Osteoblast (primary cell): ENCODE results near the gene ZNF165. TPM values are rescaled to one million over a fixed set of nuclear protein-coding genes. Genes with fewer than 3 reads are reported as not detected.
A peak's percentile ranks its signal among the peaks of the same experiment; 100 is the strongest.

Experiments used
- DNase-seq: peaks from one replicate; pipeline ENCODE4 v3.0.0; 2011; ENCODE audit warnings: low spot score, mixed read lengths; ENCODE audit not compliant: insufficient read length; ENCODE audit errors: missing footprints
- H2AFZ ChIP-seq: 2 replicates; pipeline ENCODE4 v1.6.0; 2011; ENCODE audit warnings: mild to moderate bottlenecking, low read length
- H3K27ac ChIP-seq: 2 replicates; pipeline ENCODE4 v1.5.1; 2011; ENCODE audit warnings: mild to moderate bottlenecking, low read depth, low read length, moderate library complexity
- H3K27me3 ChIP-seq: 2 replicates; pipeline ENCODE4 v1.6.0; 2012; ENCODE audit warnings: mild to moderate bottlenecking, control low read depth, inconsistent platforms, low read length, moderate library complexity; ENCODE audit not compliant: insufficient read depth
- H3K36me3 ChIP-seq: 2 replicates; pipeline ENCODE4 v1.5.1; 2011; ENCODE audit warnings: mild to moderate bottlenecking, low read length, control low read depth, moderate library complexity; ENCODE audit not compliant: insufficient read depth
- H3K4me1 ChIP-seq: 2 replicates; pipeline ENCODE4 v1.5.1; 2011; ENCODE audit warnings: mild to moderate bottlenecking, low read length, control low read depth, moderate library complexity; ENCODE audit not compliant: insufficient read depth
- H3K4me2 ChIP-seq: 2 replicates; pipeline ENCODE4 v1.6.0; 2011; ENCODE audit warnings: mild to moderate bottlenecking, low read length; ENCODE audit not compliant: insufficient read depth
- H3K4me3 ChIP-seq: fragments of 200-600 bp; sonication (generic); 3 replicates; pipeline ENCODE4 v1.5.1; 2012; ENCODE audit warnings: mild to moderate bottlenecking, low read length, inconsistent platforms; ENCODE audit not compliant: insufficient read depth
- H3K79me2 ChIP-seq: 2 replicates; pipeline ENCODE4 v1.6.0; 2012; ENCODE audit warnings: mild to moderate bottlenecking, low read length, control low read depth, inconsistent platforms; ENCODE audit not compliant: insufficient read depth
- H3K9me3 ChIP-seq: 2 replicates; pipeline ENCODE4 v1.5.1; 2011; ENCODE audit warnings: low read depth, low read length, control low read depth
- H4K20me1 ChIP-seq: 2 replicates; pipeline ENCODE4 v1.6.0; 2012; ENCODE audit warnings: mild to moderate bottlenecking, low read length, control low read depth; ENCODE audit not compliant: insufficient read depth
- total RNA-seq: library from RNA; depleted of rRNA; stranded (reverse); fragments of >200 nt; gene quantifications from 2 replicates; pipeline ENCODE4 v1.2.3, GENCODE V29; 2012
- TF ChIP-seq, protein P1 (sequence below): IDR thresholded peaks from 2 replicates; pipeline ENCODE4 v1.5.1; 2011; ENCODE audit warnings: mild to moderate bottlenecking, low read depth, low read length, moderate library complexity; ENCODE audit errors: extremely low read depth

Gene ZNF165
- total RNA-seq, 1 donor: 0.36 TPM

DNA sequence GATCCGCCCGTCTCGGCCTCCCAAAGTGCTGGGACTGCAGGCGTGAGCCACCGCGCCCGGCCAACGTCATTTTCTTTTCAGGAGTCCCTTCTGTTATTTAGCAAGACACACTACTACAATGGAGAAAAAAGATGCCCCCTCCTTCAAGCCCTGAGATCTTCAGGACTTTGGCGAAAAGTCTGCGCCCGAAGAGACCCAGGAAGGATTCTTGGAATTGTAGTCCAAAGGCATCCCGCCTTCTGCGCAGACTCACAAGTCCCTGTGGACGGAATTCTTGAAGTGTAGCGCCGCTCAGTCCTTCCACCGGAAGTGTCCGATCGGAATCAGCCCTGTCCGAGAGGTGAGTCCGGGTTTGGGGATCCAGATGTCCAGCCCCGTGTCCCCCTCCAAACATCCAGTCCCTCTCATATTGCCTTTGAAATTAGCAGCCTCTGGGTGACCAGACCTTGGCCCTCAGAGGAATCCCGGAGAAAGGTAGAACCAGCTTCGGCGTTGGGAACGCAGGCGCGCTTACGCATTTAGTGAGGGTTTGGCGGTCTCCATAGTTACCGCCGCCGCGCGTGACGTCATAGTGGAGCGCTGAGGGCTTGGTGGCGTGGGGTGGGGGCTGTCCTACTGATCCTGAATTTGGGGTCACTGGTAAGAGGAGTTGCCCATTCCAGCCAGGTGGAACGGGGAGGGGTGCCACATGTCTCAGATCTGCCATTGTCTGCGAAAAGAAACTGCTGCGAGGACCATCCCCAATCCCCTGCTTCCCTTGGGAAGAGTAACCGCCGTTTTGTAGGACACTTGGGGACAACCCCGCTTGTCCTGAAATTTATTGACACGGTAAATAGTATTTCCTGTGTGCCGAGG is 490 bp downstream of the ZNF165 start:
- H4K20me1 ChIP-seq: no peaks in the 10 kb centered on the region
- H3K79me2 ChIP-seq: no peaks in the 10 kb centered on the region
- peak overlapping the region; percentile 99 for H3K4me2 ChIP-seq
- H3K27ac ChIP-seq: peak overlapping the region; percentile 100
- peak overlapping the region; percentile 92 for H3K4me3 ChIP-seq
- peak; percentile 98 for DNase-seq
- H3K27me3 ChIP-seq: no peaks in the 10 kb centered on the region
- H3K9me3 ChIP-seq: no peaks in the 10 kb centered on the region
- H3K4me1 ChIP-seq: peaks cover 8% of the 10 kb centered on the region
- H3K36me3 ChIP-seq: no peaks in the 10 kb centered on the region
- H2AFZ ChIP-seq: peak overlapping the region; percentile 97
- TF ChIP-seq, protein P1, sequence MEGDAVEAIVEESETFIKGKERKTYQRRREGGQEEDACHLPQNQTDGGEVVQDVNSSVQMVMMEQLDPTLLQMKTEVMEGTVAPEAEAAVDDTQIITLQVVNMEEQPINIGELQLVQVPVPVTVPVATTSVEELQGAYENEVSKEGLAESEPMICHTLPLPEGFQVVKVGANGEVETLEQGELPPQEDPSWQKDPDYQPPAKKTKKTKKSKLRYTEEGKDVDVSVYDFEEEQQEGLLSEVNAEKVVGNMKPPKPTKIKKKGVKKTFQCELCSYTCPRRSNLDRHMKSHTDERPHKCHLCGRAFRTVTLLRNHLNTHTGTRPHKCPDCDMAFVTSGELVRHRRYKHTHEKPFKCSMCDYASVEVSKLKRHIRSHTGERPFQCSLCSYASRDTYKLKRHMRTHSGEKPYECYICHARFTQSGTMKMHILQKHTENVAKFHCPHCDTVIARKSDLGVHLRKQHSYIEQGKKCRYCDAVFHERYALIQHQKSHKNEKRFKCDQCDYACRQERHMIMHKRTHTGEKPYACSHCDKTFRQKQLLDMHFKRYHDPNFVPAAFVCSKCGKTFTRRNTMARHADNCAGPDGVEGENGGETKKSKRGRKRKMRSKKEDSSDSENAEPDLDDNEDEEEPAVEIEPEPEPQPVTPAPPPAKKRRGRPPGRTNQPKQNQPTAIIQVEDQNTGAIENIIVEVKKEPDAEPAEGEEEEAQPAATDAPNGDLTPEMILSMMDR: no peak

DNA sequence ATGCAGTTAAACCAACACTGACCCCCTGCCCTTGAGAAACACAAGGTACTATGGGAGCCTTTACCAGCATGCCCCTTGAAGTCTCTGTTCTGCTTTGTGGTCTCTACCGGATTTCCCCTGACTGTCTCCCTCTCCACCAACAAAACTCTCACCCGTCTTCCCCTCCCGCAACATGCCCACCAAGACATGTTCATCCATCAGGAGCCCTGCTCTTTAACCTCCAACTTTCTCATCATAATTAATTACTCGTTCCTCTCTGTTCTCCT is 1.1 kb downstream of the ZNF165 start:
- Histone ChIP-seq H3K27me3 (no peaks in the 10 kb centered on the region), H3K4me3 (peak overlapping the region; percentile 92), H3K79me2 (no peaks in the 10 kb centered on the region), H2AFZ (peak overlapping the region; percentile 97), H3K27ac (peak overlapping the region; percentile 100), H3K9me3 (no peaks in the 10 kb centered on the region), H3K36me3 (no peaks in the 10 kb centered on the region), H3K4me2 (peak overlapping the region; percentile 99), H4K20me1 (no peaks in the 10 kb centered on the region), H3K4me1 (peaks cover 8% of the 10 kb centered on the region)
- no peak for DNase-seq
- TF ChIP-seq, protein P1: no peak

DNA sequence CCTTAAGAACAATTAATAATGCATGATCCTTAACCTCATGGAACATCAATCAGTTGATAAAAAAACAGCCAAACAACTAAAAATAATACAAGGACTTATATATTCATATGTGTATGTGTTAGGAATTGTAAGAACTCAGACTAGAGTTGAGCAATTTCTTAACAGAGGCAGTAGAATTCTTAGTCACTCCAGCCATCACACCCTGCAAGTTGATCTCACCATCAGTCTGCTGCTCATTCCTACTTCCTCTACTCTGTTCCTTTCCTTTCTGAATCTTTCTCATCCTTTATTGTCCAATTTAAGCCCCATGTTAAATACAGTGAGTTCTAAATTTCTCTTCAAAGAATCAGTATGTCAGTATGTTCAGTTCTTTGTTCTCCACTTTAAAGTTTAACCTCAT is 2.6 kb downstream of the ZNF165 start:
- no peaks in the 10 kb centered on the region for H3K79me2 ChIP-seq
- DNase-seq: no peak
- no peak overlapping the region for H3K4me3 ChIP-seq
- no peak overlapping the region for H2AFZ ChIP-seq
- TF ChIP-seq, protein P1: no peak
- H3K36me3 ChIP-seq: no peaks in the 10 kb centered on the region
- no peak overlapping the region for H3K4me2 ChIP-seq
- peaks cover 8% of the 10 kb centered on the region for H3K4me1 ChIP-seq
- peaks cover 3% of the 10 kb centered on the region for H3K9me3 ChIP-seq
- H3K27ac ChIP-seq: no peak overlapping the region
- H3K27me3 ChIP-seq: no peaks in the 10 kb centered on the region
- H4K20me1 ChIP-seq: no peaks in the 10 kb centered on the region

DNA sequence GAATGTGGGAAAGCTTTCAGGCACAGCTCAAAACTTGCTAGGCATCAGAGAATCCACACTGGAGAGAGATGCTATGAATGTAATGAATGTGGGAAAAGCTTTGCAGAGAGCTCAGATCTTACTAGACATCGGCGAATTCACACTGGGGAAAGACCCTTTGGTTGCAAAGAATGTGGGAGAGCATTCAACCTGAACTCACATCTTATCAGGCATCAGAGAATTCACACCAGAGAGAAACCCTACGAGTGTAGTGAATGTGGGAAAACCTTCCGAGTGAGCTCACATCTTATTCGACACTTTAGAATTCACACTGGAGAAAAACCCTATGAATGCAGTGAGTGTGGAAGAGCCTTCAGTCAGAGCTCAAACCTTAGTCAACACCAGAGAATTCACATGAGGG is 8.7 kb downstream of the ZNF165 start:
- Histone ChIP-seq H3K27me3 (no peaks in the 10 kb centered on the region), H4K20me1 (no peaks in the 10 kb centered on the region)
- TF ChIP-seq, protein P1: no peak

More for the DNA sequence above, 8.7 kb downstream of the ZNF165 start:
- H3K4me2 ChIP-seq: no peak overlapping the region
- no peaks in the 10 kb centered on the region for H3K36me3 ChIP-seq
- H3K79me2 ChIP-seq: no peaks in the 10 kb centered on the region
- H3K9me3 ChIP-seq: peaks cover 15% of the 10 kb centered on the region
- DNase-seq: no peak
- no peaks in the 10 kb centered on the region for H3K4me1 ChIP-seq
- H3K27ac ChIP-seq: no peak overlapping the region
- no peak overlapping the region for H3K4me3 ChIP-seq
- no peak overlapping the region for H2AFZ ChIP-seq
